B cell (primary cell): ENCODE results near the gene CMC2. TPM values are rescaled to one million over a fixed set of nuclear protein-coding genes. Genes with fewer than 3 reads are reported as not detected.

ENCODE experiments used
- ATAC-seq: fragments of 200-7000 bp; cut with Tn5 transposase; one replicate; pipeline ENCODE4 v1.10.0; 2021; ENCODE audit warnings: low read depth, mild to moderate bottlenecking, moderate number of reproducible peaks, moderate library complexity
- CTCF ChIA-PET: fragments of 350-600 bp; sonication (Branson Sonifier 250); formaldehyde crosslinking; loops from one replicate; lab custom pipeline; 2021; ENCODE audit warnings: antibody characterized with exemption, inconsistent platforms; lab: Charles Lee
- POLR2A ChIA-PET: fragments of 350-600 bp; sonication (Branson Sonifier 250); formaldehyde crosslinking; loops from one replicate; lab custom pipeline; 2021; ENCODE audit warnings: antibody characterized with exemption; lab: Charles Lee
- DNase-seq: peaks from one replicate; pipeline ENCODE4 v3.0.0; 2013
- H2AFZ ChIP-seq: 2 replicates; pipeline ENCODE4 v1.6.1; 2012; ENCODE audit warnings: mild to moderate bottlenecking, low read depth, low read length; ENCODE audit not compliant: insufficient read depth, poor library complexity, severe bottlenecking
- H3K27ac ChIP-seq, 2 donors: 1 replicate in 1 of 2; 2 replicates in 1 of 2; pipeline ENCODE4 v1.5.1; 2012 to 2013; ENCODE audit warnings: low read length in 2 of 2, mild to moderate bottlenecking in 2 of 2, moderate library complexity in 1 of 2
- H3K27me3 ChIP-seq, 4 experiments: fragments of 200-600 bp in 1 of 4; sonication (generic) in 1 of 4; replicated peaks in 1 of 4; 1 replicate in 2 of 4; 2 replicates in 2 of 4; pipeline versions ENCODE4 v1.6.1 to v1.7.0; 2013 to 2016; ENCODE audit warnings: low read length in 3 of 4, mild to moderate bottlenecking in 2 of 4, mixed read lengths in 1 of 4, moderate library complexity in 1 of 4; ENCODE audit not compliant: insufficient read depth in 4 of 4, control insufficient read depth in 3 of 4; ENCODE audit errors: control extremely low read depth in 1 of 4
- H3K36me3 ChIP-seq, 2 experiments: replicated peaks in 1 of 2; 1 replicate in 1 of 2; 2 replicates in 1 of 2; pipeline versions ENCODE4 v1.6.1 to v1.7.1; 2013; ENCODE audit warnings: low read length in 1 of 2; ENCODE audit not compliant: insufficient read depth in 2 of 2, control insufficient read depth in 1 of 2; ENCODE audit errors: control extremely low read depth in 1 of 2, extremely low read depth in 1 of 2
- H3K4me1 ChIP-seq, 2 donors: fragments of 200-600 bp in 1 of 2; sonication (generic) in 1 of 2; 1 replicate in 1 of 2; 2 replicates in 1 of 2; pipeline versions ENCODE4 v1.5.1 to v1.6.1; 2013 to 2017; ENCODE audit warnings: low read length in 2 of 2; ENCODE audit not compliant: control insufficient read depth in 2 of 2, insufficient read depth in 2 of 2
- H3K4me2 ChIP-seq: replicated peaks from 2 replicates; pipeline ENCODE3; 2012; ENCODE audit warnings: mild to moderate bottlenecking, low read depth, low read length; ENCODE audit not compliant: poor library complexity, severe bottlenecking
- H3K4me3 ChIP-seq, 5 experiments: fragments of 200-600 bp in 1 of 5; sonication (generic) in 1 of 5; 1 replicate in 3 of 5; 2 replicates in 2 of 5; pipeline versions ENCODE4 v1.5.1 to v1.7.0; 2011 to 2016; ENCODE audit warnings: low read length in 4 of 5, mild to moderate bottlenecking in 4 of 5, low read depth in 2 of 5, control low read depth in 1 of 5, moderate library complexity in 1 of 5; ENCODE audit not compliant: insufficient read depth in 1 of 5; ENCODE audit errors: control extremely low read depth in 1 of 5, extremely low read depth in 1 of 5
- H3K79me2 ChIP-seq: fragments of 200-600 bp; sonication (generic); one replicate; pipeline ENCODE4 v1.6.0; 2016; ENCODE audit warnings: low read length; ENCODE audit not compliant: control insufficient read depth, insufficient read depth
- H3K9ac ChIP-seq: fragments of 200-600 bp; sonication (generic); 2 replicates; pipeline ENCODE4 v1.6.1; 2017; ENCODE audit warnings: mild to moderate bottlenecking, low read length, moderate library complexity
- H3K9me3 ChIP-seq, 3 donors: one replicate each; pipeline versions ENCODE4 v1.6.1 to v1.7.1; 2013; ENCODE audit warnings: low read length in 2 of 3; ENCODE audit not compliant: control insufficient read depth in 2 of 3, insufficient read depth in 1 of 3; ENCODE audit errors: control extremely low read depth in 1 of 3
- H4K20me1 ChIP-seq: 2 replicates; pipeline ENCODE4 v1.6.0; 2012; ENCODE audit warnings: mild to moderate bottlenecking, low read length; ENCODE audit not compliant: insufficient read depth, control insufficient read depth, poor library complexity, severe bottlenecking
- H3K27ac Mint-ChIP-seq: one replicate; pipeline ENCODE4 v1.8.0; 2021; ENCODE audit warnings: mixed read lengths
- H3K27me3 Mint-ChIP-seq: one replicate; pipeline ENCODE4 v1.8.0; 2021; ENCODE audit warnings: mixed read lengths
- H3K4me1 Mint-ChIP-seq: one replicate; pipeline ENCODE4 v1.8.0; 2021; ENCODE audit warnings: mixed read lengths
- H3K4me3 Mint-ChIP-seq: one replicate; pipeline ENCODE4 v1.8.0; 2021; ENCODE audit warnings: mixed read lengths
- H3K9me3 Mint-ChIP-seq: one replicate; pipeline ENCODE4 v1.8.0; 2022; ENCODE audit warnings: mixed read lengths; ENCODE audit not compliant: insufficient read depth
- EZH2 ChIP-seq: IDR thresholded peaks from 2 replicates; pipeline ENCODE4 v1.6.1; 2012; ENCODE audit warnings: borderline replicate concordance, low read depth, mild to moderate bottlenecking, moderate library complexity, low read length; ENCODE audit not compliant: insufficient read depth, poor library complexity, severe bottlenecking
- WGBS: methylation state at CpG from one replicate; pipeline ENCODE4 v1.1.5; 2013; ENCODE audit warnings: missing lambda C conversion rate; ENCODE audit not compliant: insufficient coverage; 5-methylcytosine and 5-hydroxymethylcytosine counted together
- intact Hi-C: fragments of 100-400 bp; cut with micrococcal nuclease; formaldehyde crosslinking; loops from one replicate; pipeline ENCODE4 v1.10.0; 2022
- polyA plus RNA-seq: library from polyadenylated mRNA; depleted of rRNA; stranded (reverse); fragments of >200 nt; gene quantifications from 2 replicates; pipeline ENCODE4 v1.2.3, GENCODE V29; 2012
- total RNA-seq, 2 donors: library from RNA; stranded (reverse); fragments of 120-200 nt in 1 of 2; gene quantifications; 1 replicate in 1 of 2; 2 replicates in 1 of 2; pipeline versions ENCODE4 v1.2.3 to v1.2.4, GENCODE V29; 2013 to 2022
- TF ChIP-seq, protein P1 (sequence below): fragments of 200-600 bp; IDR thresholded peaks from one replicate; pipeline ENCODE4 v1.8.0; 2022; ENCODE audit warnings: antibody characterized with exemption, mild to moderate bottlenecking

Gene CMC2
- total and polyA plus RNA-seq, 2 donors (not counting 1 experiment from before 2014, with no cell fraction given), result 21.4 to 40.8 TPM

DNA sequence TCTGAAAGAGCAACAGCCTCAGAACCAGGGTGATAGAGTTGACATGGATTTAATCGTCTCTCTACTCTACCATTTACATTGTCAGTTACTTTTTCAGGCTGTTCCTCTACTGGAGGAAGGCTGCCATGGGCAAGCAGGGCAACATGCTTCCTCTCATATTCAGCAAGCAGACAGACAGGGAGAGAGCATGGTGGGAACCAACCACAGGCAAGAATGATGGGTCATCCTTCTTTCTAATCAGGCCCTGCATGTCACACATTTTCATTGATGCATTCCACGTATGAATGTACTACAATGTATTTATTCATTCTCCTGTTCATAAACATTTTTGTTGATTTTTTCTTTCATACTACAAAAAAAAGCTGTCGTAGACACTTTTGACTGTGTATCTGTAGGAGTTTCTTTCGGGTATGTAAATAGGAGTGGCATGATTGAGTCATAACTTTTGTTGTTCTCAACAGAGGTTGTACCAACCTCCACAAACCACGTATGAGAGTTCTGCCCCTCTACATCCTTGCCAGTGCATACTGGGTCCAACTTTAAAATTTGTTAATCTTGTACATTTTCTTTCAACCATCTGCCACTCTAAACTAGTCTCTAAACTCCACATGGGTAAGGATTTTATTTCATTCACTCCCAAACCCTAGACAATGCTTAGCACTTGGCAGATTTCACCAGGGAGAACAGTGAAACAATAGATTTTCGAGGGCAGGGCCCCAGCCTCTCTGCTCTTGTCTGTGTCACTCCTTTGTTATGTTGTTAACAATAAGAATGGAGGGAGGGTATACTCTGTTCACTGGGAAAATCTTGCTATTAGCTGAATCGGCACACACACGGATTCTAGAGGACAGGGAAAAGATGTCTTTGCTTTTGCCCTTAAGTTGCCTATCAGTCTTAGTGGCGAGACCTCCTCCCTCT lies 58.7 kb downstream of the CMC2 start:
- Histone ChIP-seq H3K9ac (no peak overlapping the region), H3K36me3 (no peaks in the 10 kb centered on the region), H3K9me3 (peaks cover 0 to 4% (median 0%) of the 10 kb centered on the region in 3 donors), H2AFZ (no peak overlapping the region), H3K27me3 (peaks cover 0 to 4% (median 1%) of the 10 kb centered on the region in 4 experiments), H3K27ac (no peak overlapping the region), H3K79me2 (no peaks in the 10 kb centered on the region), H3K4me2 (no peak overlapping the region), H4K20me1 (no peaks in the 10 kb centered on the region), H3K4me3 (no peak overlapping the region), H3K4me1 (peaks cover 2 to 6% of the 10 kb centered on the region in 2 donors)
- peaks cover 4% of the 10 kb centered on the region for H3K4me1 Mint-ChIP-seq
- no peak overlapping the region for H3K4me3 Mint-ChIP-seq
- WGBS, result 78% methylated on average over 3 of the region's 9 CpGs
- ChIA-PET CTCF (no interaction called here), POLR2A (no interaction called here)
- peaks cover 2% of the 10 kb centered on the region for H3K9me3 Mint-ChIP-seq
- TF ChIP-seq EZH2, result no peak
- TF ChIP-seq, protein P1, sequence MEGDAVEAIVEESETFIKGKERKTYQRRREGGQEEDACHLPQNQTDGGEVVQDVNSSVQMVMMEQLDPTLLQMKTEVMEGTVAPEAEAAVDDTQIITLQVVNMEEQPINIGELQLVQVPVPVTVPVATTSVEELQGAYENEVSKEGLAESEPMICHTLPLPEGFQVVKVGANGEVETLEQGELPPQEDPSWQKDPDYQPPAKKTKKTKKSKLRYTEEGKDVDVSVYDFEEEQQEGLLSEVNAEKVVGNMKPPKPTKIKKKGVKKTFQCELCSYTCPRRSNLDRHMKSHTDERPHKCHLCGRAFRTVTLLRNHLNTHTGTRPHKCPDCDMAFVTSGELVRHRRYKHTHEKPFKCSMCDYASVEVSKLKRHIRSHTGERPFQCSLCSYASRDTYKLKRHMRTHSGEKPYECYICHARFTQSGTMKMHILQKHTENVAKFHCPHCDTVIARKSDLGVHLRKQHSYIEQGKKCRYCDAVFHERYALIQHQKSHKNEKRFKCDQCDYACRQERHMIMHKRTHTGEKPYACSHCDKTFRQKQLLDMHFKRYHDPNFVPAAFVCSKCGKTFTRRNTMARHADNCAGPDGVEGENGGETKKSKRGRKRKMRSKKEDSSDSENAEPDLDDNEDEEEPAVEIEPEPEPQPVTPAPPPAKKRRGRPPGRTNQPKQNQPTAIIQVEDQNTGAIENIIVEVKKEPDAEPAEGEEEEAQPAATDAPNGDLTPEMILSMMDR, result no peak
- ATAC-seq, result no peak
- peaks cover 24% of the 10 kb centered on the region for H3K27me3 Mint-ChIP-seq
- no peak for DNase-seq
- intact Hi-C loops, result no loop called here
- no peak overlapping the region for H3K27ac Mint-ChIP-seq

DNA sequence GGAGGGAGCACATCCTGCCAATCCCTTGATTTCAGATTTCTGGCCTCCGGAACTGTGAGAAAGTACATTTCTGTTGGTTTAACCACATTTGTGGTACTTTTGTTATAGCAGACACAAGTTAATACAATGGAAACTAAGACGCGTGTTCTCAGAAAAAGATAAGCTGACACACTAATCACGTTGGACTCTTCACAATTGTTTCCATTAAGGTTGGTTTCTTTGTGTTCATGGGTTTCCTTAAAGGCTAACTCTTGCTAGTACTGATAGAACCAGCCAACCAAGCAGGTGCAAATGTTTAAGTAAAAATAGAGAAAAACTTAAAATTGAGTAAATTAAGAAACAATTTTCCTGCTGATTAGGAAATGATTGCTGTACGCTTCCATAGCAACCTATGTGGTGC lies 59.4 kb downstream of the CMC2 start:
- 88% methylated on average over 2 of the region's 5 CpGs for WGBS
- H3K27me3 ChIP-seq, result peaks cover 0 to 4% (median 1%) of the 10 kb centered on the region in 4 experiments
- CTCF ChIA-PET, result no interaction called here
- Mint-ChIP-seq H3K9me3 (peaks cover 2% of the 10 kb centered on the region), H3K4me1 (peaks cover 4% of the 10 kb centered on the region), H3K27me3 (peaks cover 24% of the 10 kb centered on the region), H3K27ac (no peak overlapping the region), H3K4me3 (no peak overlapping the region)
- ATAC-seq (no peak), DNase-seq (no peak)
- H2AFZ ChIP-seq, result no peak overlapping the region
- no peaks in the 10 kb centered on the region for H3K36me3 ChIP-seq
- TF ChIP-seq, protein P1, result no peak
- no peak for TF ChIP-seq EZH2
- POLR2A ChIA-PET, result no interaction called here
- intact Hi-C loops, result no loop called here
- H3K4me3 ChIP-seq, result no peak overlapping the region
- no peaks in the 10 kb centered on the region for H4K20me1 ChIP-seq
- peaks cover 0 to 3% of the 10 kb centered on the region in 2 donors for H3K4me1 ChIP-seq
- no peak overlapping the region for H3K27ac ChIP-seq
- no peak overlapping the region for H3K4me2 ChIP-seq
- peaks cover 0 to 5% (median 0%) of the 10 kb centered on the region in 3 donors for H3K9me3 ChIP-seq
- no peaks in the 10 kb centered on the region for H3K79me2 ChIP-seq
- H3K9ac ChIP-seq, result no peak overlapping the region
